PC-3 (cell line): Measurements from ENCODE around the gene POLA1. TPM values are rescaled to one million over a fixed set of nuclear protein-coding genes. Genes with fewer than 3 reads are reported as not detected.

ENCODE experiments used
- ATAC-seq: fragments of 200-7000 bp; cut with Tn5 transposase; 2 replicates; pipeline ENCODE4 v1.9.1; 2020; ENCODE audit warnings: mild to moderate bottlenecking, moderate library complexity
- BruUV-seq: library from RNA; stranded (reverse); fragments of 400-500 nt; replicated peaks from 2 replicates; lab custom pipeline; 2021; lab: Mats Ljungman, UMichigan
- CTCF ChIA-PET: fragments of 300-600 bp; sonication (Branson Sonifier 250); formaldehyde crosslinking; loops from one replicate; lab custom pipeline; 2022; ENCODE audit warnings: antibody characterized with exemption; lab: Charles Lee
- POLR2A ChIA-PET: fragments of 300-600 bp; sonication (Branson Sonifier 250); formaldehyde crosslinking; loops from one replicate; lab custom pipeline; 2022; ENCODE audit warnings: antibody characterized with exemption; ENCODE audit not compliant: unreplicated experiment; lab: Charles Lee
- DNase-seq: peaks from one replicate; pipeline ENCODE4 v3.0.0-alpha.2; 2015
- H2AFZ ChIP-seq: fragments of 300-600 bp; sonication (generic); 2 replicates; pipeline ENCODE4 v1.6.0; 2016; ENCODE audit warnings: antibody characterized with exemption, low read length
- H3F3A ChIP-seq: fragments of 300-600 bp; sonication (generic); one replicate; pipeline ENCODE4 v1.6.0; 2017; ENCODE audit warnings: antibody characterized with exemption, low read length, control low read depth, mild to moderate bottlenecking; ENCODE audit not compliant: unreplicated experiment
- H3K27ac ChIP-seq: fragments of 300-600 bp; sonication (generic); 2 replicates; pipeline ENCODE4 v1.5.1; 2016; ENCODE audit warnings: mild to moderate bottlenecking, low read length
- H3K27me3 ChIP-seq: fragments of 300-600 bp; sonication (generic); 2 replicates; pipeline ENCODE4 v1.6.1; 2016; ENCODE audit warnings: low read length, mixed read lengths
- H3K36me3 ChIP-seq: fragments of 300-600 bp; sonication (generic); 2 replicates; pipeline ENCODE4 v1.6.1; 2016; ENCODE audit warnings: low read depth, mixed run types, low read length, mixed read lengths
- H3K4me1 ChIP-seq: fragments of 300-600 bp; sonication (generic); 2 replicates; pipeline ENCODE4 v1.5.1; 2016; ENCODE audit warnings: low read length; ENCODE audit not compliant: insufficient read depth
- H3K4me2 ChIP-seq: fragments of 300-600 bp; sonication (generic); 2 replicates; pipeline ENCODE4 v1.6.0; 2016; ENCODE audit warnings: low read length
- H3K4me3 ChIP-seq: fragments of 300-600 bp; sonication (generic); 2 replicates; pipeline ENCODE4 v1.5.1; 2016; ENCODE audit warnings: mild to moderate bottlenecking, low read length, mixed read lengths
- H3K79me2 ChIP-seq: fragments of 300-600 bp; sonication (generic); 2 replicates; pipeline ENCODE4 v1.6.1; 2017; ENCODE audit warnings: low read length, mixed read lengths
- H3K9ac ChIP-seq: fragments of 300-600 bp; sonication (generic); 2 replicates; pipeline ENCODE4 v1.6.0; 2016; ENCODE audit warnings: mild to moderate bottlenecking, low read length
- H3K9me2 ChIP-seq: fragments of 300-600 bp; sonication (generic); replicated peaks from 2 replicates; pipeline ENCODE4 v1.6.1; 2016; ENCODE audit warnings: mixed run types, low read length, mixed read lengths
- H3K9me3 ChIP-seq: fragments of 300-600 bp; sonication (generic); 2 replicates; pipeline ENCODE4 v1.6.1; 2016; ENCODE audit warnings: low read length, mixed read lengths
- H4K20me1 ChIP-seq: fragments of 300-600 bp; sonication (generic); 2 replicates; pipeline ENCODE4 v1.6.1; 2016; ENCODE audit warnings: low read length, mixed read lengths
- CTCF ChIP-seq: fragments of 300-600 bp; sonication (generic); conservative IDR thresholded peaks from 2 replicates; pipeline ENCODE4 v1.5.1; 2017; ENCODE audit warnings: antibody characterized with exemption, low read depth, mild to moderate bottlenecking, low read length
- EZH2 ChIP-seq: fragments of 300-600 bp; sonication (generic); IDR thresholded peaks from one replicate; pipeline ENCODE4 v1.6.1; 2017; ENCODE audit warnings: antibody characterized with exemption, mild to moderate bottlenecking, low read length; ENCODE audit not compliant: unreplicated experiment
- EZH2phosphoT487 ChIP-seq: fragments of 300-600 bp; sonication (generic); IDR thresholded peaks from 2 replicates; pipeline ENCODE4 v1.6.1; 2018; ENCODE audit warnings: mild to moderate bottlenecking, antibody characterized with exemption, low read length, borderline replicate concordance
- intact Hi-C: fragments of 100-400 bp; cut with micrococcal nuclease; formaldehyde crosslinking; loops from 2 replicates; pipeline ENCODE4 v1.9.0; 2023
- total RNA-seq: library from RNA; depleted of rRNA; stranded (reverse); fragments of >200 nt; gene quantifications from 2 replicates; pipeline ENCODE4 v1.2.3, GENCODE V29; 2014

The POLA1 gene
- total RNA-seq, 1 experiment from 2014 or later = 19.6 TPM

GRCh38 chrX:24790166-24790565 lies 96.4 kb downstream of the POLA1 start:
- Histone ChIP-seq H3K4me2 (no peak overlapping the region), H3K9me3 (no peaks in the 10 kb centered on the region), H3K9me2 (no peaks in the 10 kb centered on the region), H3K36me3 (no peaks in the 10 kb centered on the region; the same call in 1 of the 2 replicates), H3K4me3 (no peak overlapping the region), H3K9ac (no peak overlapping the region), H3K79me2 (no peaks in the 10 kb centered on the region), H3F3A (no peaks in the 10 kb centered on the region), H3K27ac (no peak overlapping the region), H3K27me3 (no peaks in the 10 kb centered on the region), H3K4me1 (no peaks in the 10 kb centered on the region), H4K20me1 (no peaks in the 10 kb centered on the region), H2AFZ (no peak overlapping the region)
- no peak for TF ChIP-seq CTCF
- no peak for TF ChIP-seq EZH2phosphoT487
- no peak for TF ChIP-seq EZH2
- intact Hi-C loops = no loop called here
- ChIA-PET CTCF (no interaction called here), POLR2A (no interaction called here)
- DNase-seq (no peak), ATAC-seq (no peak)
- BruUV-seq = no TSS peak

- Histone ChIP-seq H3K4me1 (no peaks in the 10 kb centered on the region), H3K27ac (no peak overlapping the region), H3K4me2 (no peak overlapping the region), H2AFZ (no peak overlapping the region), H3K27me3 (no peaks in the 10 kb centered on the region), H3K9me3 (no peaks in the 10 kb centered on the region), H3K9ac (no peak overlapping the region), H3K4me3 (no peak overlapping the region), H3K9me2 (no peaks in the 10 kb centered on the region), H4K20me1 (no peaks in the 10 kb centered on the region), H3F3A (no peaks in the 10 kb centered on the region), H3K79me2 (no peaks in the 10 kb centered on the region), H3K36me3 (no peaks in the 10 kb centered on the region; the same call in none of the 2 replicates)
- TF ChIP-seq CTCF (no peak), EZH2phosphoT487 (no peak), EZH2 (no peak)
- CTCF ChIA-PET = no interaction called here
- no TSS peak for BruUV-seq
- intact Hi-C loops = no loop called here
- DNase-seq (no peak), ATAC-seq (no peak)
- POLR2A ChIA-PET = no interaction called here
Observed at GRCh38 chrX:24796204-24796603, 102.5 kb downstream of the POLA1 start.

GRCh38 chrX:24799078-24799477 lies 105.4 kb downstream of the POLA1 start:
- Histone ChIP-seq H3K9me2 (no peaks in the 10 kb centered on the region), H3K79me2 (no peaks in the 10 kb centered on the region), H3F3A (no peaks in the 10 kb centered on the region), H3K9me3 (no peaks in the 10 kb centered on the region), H3K9ac (no peak overlapping the region), H4K20me1 (no peaks in the 10 kb centered on the region), H3K4me1 (no peaks in the 10 kb centered on the region), H3K36me3 (no peaks in the 10 kb centered on the region; the same call in 1 of the 2 replicates), H3K27ac (no peak overlapping the region), H3K27me3 (no peaks in the 10 kb centered on the region), H3K4me3 (no peak overlapping the region), H2AFZ (no peak overlapping the region), H3K4me2 (no peak overlapping the region)
- TF ChIP-seq CTCF = no peak
- TF ChIP-seq EZH2 = no peak
- no peak for TF ChIP-seq EZH2phosphoT487
- ATAC-seq = no peak
- BruUV-seq = no TSS peak
- POLR2A ChIA-PET = no interaction called here
- intact Hi-C loops = no loop called here
- no peak for DNase-seq
- CTCF ChIA-PET = no interaction called here
